Neural progenitor cell (in vitro differentiated cells): ENCODE data around the gene KCNQ1.

ENCODE experiments used
- EZH2 ChIP-seq: fragments of 200-600 bp; sonication (generic); IDR thresholded peaks from 2 replicates; pipeline ENCODE4 v1.6.1; 2017; ENCODE audit warnings: antibody characterized with exemption, mild to moderate bottlenecking, moderate library complexity
- EZH2phosphoT487 ChIP-seq: fragments of 200-600 bp; sonication (generic); IDR thresholded peaks from 2 replicates; pipeline ENCODE4 v1.6.1; 2017; ENCODE audit warnings: antibody characterized with exemption
- TF ChIP-seq, protein P1 (sequence below): fragments of 200-600 bp; sonication (generic); IDR thresholded peaks from 2 replicates; pipeline ENCODE4 v1.5.1; 2017; ENCODE audit warnings: antibody characterized with exemption, mild to moderate bottlenecking

DNA sequence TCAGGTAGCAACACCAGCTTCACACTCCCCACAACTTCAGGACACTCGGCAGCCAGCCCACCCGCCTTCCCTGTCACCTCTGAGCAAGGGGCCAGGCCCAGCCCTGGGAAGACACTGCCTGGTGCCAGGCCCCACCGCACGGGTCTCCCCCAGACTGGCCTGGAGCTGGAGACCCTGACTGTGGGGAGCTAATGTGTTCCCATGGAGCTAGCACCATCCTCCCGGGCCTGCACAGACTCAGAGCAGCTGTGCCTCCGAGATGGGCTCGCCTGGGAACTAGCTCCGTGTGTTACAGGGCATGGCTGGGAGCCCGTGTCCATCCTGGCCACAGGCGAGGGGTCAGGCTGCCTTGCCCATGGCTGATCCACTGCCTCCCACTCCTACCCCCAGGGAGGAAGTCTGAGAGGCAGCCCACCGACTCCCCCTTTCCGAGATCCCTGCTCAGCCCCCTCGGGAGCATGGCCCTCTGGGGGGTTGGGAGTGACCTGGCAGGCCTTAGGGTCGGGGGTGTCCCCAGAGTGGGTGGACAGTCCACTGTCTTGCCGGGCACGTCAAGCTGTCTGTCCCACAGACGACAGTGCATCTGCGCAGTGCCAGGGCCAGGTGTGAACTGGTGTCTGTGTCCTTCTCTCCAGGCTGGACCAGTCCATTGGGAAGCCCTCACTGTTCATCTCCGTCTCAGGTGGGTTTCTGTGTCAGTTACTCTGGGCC, 331.7 kb downstream of the KCNQ1 start:
- TF ChIP-seq, protein P1, sequence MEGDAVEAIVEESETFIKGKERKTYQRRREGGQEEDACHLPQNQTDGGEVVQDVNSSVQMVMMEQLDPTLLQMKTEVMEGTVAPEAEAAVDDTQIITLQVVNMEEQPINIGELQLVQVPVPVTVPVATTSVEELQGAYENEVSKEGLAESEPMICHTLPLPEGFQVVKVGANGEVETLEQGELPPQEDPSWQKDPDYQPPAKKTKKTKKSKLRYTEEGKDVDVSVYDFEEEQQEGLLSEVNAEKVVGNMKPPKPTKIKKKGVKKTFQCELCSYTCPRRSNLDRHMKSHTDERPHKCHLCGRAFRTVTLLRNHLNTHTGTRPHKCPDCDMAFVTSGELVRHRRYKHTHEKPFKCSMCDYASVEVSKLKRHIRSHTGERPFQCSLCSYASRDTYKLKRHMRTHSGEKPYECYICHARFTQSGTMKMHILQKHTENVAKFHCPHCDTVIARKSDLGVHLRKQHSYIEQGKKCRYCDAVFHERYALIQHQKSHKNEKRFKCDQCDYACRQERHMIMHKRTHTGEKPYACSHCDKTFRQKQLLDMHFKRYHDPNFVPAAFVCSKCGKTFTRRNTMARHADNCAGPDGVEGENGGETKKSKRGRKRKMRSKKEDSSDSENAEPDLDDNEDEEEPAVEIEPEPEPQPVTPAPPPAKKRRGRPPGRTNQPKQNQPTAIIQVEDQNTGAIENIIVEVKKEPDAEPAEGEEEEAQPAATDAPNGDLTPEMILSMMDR = no peak
- no peak for TF ChIP-seq EZH2
- TF ChIP-seq EZH2phosphoT487 = no peak
